Upper lobe of left lung (tissue), 4 donors: ENCODE results near the gene LRRC56.

Experiments
- POLR2AphosphoS5 ChIP-seq, 2 donors: sonication (generic); formaldehyde crosslinking; IDR thresholded peaks; one replicate each; pipeline ENCODE4 v1.5.1; 2017; ENCODE audit warnings: antibody characterized with exemption in 2 of 2
- TF ChIP-seq, protein P1 (sequence below), 6 experiments: fragments of 450-650 bp in 4 of 6; fragments of 200-600 bp in 2 of 6; sonication (generic) in 2 of 6; IDR thresholded peaks; one replicate each; pipeline ENCODE4 v1.5.1; 2016 to 2019; ENCODE audit warnings: antibody characterized with exemption in 6 of 6

DNA sequence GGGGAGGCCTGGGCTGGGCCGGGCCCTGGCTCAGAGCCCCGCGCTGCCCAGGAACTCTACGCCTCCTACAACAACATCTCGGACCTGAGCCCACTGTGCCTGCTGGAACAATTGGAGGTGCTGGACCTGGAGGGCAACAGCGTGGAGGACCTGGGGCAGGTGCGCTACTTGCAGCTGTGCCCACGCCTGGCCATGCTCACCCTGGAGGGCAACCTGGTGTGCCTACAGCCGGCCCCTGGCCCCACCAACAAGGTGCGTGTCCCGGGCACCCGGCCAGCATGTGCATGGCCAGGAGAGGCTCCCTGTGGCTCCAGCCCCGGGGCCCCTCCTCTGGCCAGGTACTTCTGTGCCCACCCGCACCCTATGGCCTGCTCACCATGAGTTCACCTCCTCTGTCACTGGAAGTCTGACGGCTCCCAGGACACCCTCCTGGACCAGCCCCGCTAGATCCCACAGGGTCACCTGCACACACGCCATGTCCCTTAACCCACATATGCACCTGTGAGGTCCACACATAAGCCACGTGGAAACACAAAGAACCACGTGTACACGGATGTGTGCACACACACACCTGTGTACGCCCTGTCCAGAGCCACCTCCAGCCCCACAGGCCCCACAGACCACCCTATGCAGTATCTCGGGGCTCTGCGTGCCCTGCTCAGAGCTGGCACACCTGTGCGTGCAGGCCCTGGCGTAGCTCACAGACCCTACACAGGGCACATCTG, 12.9 kb downstream of the LRRC56 start:
- TF ChIP-seq POLR2AphosphoS5 (IDR thresholded peaks at IDR 0.05), result no peak
- TF ChIP-seq, protein P1, sequence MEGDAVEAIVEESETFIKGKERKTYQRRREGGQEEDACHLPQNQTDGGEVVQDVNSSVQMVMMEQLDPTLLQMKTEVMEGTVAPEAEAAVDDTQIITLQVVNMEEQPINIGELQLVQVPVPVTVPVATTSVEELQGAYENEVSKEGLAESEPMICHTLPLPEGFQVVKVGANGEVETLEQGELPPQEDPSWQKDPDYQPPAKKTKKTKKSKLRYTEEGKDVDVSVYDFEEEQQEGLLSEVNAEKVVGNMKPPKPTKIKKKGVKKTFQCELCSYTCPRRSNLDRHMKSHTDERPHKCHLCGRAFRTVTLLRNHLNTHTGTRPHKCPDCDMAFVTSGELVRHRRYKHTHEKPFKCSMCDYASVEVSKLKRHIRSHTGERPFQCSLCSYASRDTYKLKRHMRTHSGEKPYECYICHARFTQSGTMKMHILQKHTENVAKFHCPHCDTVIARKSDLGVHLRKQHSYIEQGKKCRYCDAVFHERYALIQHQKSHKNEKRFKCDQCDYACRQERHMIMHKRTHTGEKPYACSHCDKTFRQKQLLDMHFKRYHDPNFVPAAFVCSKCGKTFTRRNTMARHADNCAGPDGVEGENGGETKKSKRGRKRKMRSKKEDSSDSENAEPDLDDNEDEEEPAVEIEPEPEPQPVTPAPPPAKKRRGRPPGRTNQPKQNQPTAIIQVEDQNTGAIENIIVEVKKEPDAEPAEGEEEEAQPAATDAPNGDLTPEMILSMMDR (IDR thresholded peaks at IDR 0.05), result no peak
